ENCODE results near the gene ZNF277.
"Not testable (repeated sequence)": the region's sequence is repeated elsewhere in the genome, so short reads cannot be mapped to it uniquely, and the experiment has no call there.

The ZNF277 gene

GRCh38 chr7:112298543-112299100, 92.1 kb downstream of the ZNF277 start:
- DNase-seq: no peak

GRCh38 chr7:112300072-112300471, 93.6 kb downstream of the ZNF277 start:
- DNase-seq: no peak

GRCh38 chr7:112300831-112301407, 94.4 kb downstream of the ZNF277 start:
- no peak for DNase-seq

- DNase-seq: no peak
These were observed 96.1 kb downstream of the ZNF277 start for GRCh38 chr7:112302566-112302965.

GRCh38 chr7:112306903-112307302, 100.4 kb downstream of the ZNF277 start:
- DNase-seq: no peak

GRCh38 chr7:112307506-112307905, 101.0 kb downstream of the ZNF277 start:
- no peak for DNase-seq

- no peak for DNase-seq
These were observed 102.5 kb downstream of the ZNF277 start for GRCh38 chr7:112308974-112309373.

- DNase-seq: not testable (repeated sequence)
These were observed 110.3 kb downstream of the ZNF277 start for GRCh38 chr7:112316803-112317202.

GRCh38 chr7:112322070-112322469, 115.6 kb downstream of the ZNF277 start:
- no peak for DNase-seq

- no peak for DNase-seq
These were observed 121.1 kb downstream of the ZNF277 start for GRCh38 chr7:112327566-112327965.

- no peak for DNase-seq
These were observed 125.0 kb downstream of the ZNF277 start for GRCh38 chr7:112331492-112331891.

- DNase-seq: no peak
These were observed 127.9 kb downstream of the ZNF277 start for GRCh38 chr7:112334366-112334765.

GRCh38 chr7:112336261-112336660, 129.8 kb downstream of the ZNF277 start:
- no peak for DNase-seq

- DNase-seq: no peak
These were observed 130.6 kb downstream of the ZNF277 start for GRCh38 chr7:112336936-112337576.

GRCh38 chr7:112337892-112338291, 131.4 kb downstream of the ZNF277 start:
- no peak for DNase-seq

GRCh38 chr7:112338786-112339185, 132.3 kb downstream of the ZNF277 start:
- DNase-seq: no peak

GRCh38 chr7:112341464-112341863, 135.0 kb downstream of the ZNF277 start:
- DNase-seq: no peak

- DNase-seq: no peak
These were observed 140.0 kb downstream of the ZNF277 start for GRCh38 chr7:112346381-112347060.

- no peak for DNase-seq
These were observed 140.6 kb downstream of the ZNF277 start for GRCh38 chr7:112347088-112347487.

- no peak for DNase-seq
These were observed 144.1 kb downstream of the ZNF277 start for GRCh38 chr7:112350585-112350984.

- DNase-seq: no peak
These were observed 150.1 kb downstream of the ZNF277 start for GRCh38 chr7:112356596-112356995.

GRCh38 chr7:112357136-112357535, 150.6 kb downstream of the ZNF277 start:
- no peak for DNase-seq

GRCh38 chr7:112358513-112358912, 152.0 kb downstream of the ZNF277 start:
- DNase-seq: no peak

GRCh38 chr7:112359086-112359485, 152.6 kb downstream of the ZNF277 start:
- DNase-seq: no peak
